GM21390 (cell line): Measurements from ENCODE around the gene TNK1.

Experiments used
- ATAC-seq: cut with Tn5 transposase; IDR thresholded peaks from one replicate; pipeline ENCODE4 v1.9.1; 2021; ENCODE audit not compliant: unreplicated experiment

Gene TNK1

GRCh38 chr17:7389924-7390910 lies 9.3 kb downstream of the TNK1 start:
- ATAC-seq: no peak

GRCh38 chr17:7391307-7391706 lies 10.4 kb downstream of the TNK1 start:
- no peak for ATAC-seq

- no peak for ATAC-seq
Observed at GRCh38 chr17:7392696-7393612, 12.1 kb downstream of the TNK1 start.

- ATAC-seq: peak; percentile 32
Observed at GRCh38 chr17:7393613-7394451, 12.9 kb downstream of the TNK1 start.

GRCh38 chr17:7394452-7395191 lies 13.7 kb downstream of the TNK1 start, which contains the start of gene PLSCR3:
Gene PLSCR3, minus strand, starts transcription at chr17:7394525. Its CDS starts 415 bp downstream, at chr17:7394110.
- peak; percentile 83 for ATAC-seq

- no peak for ATAC-seq
Observed at GRCh38 chr17:7396147-7396546, 15.3 kb downstream of the TNK1 start.

GRCh38 chr17:7398612-7399011 lies 17.7 kb downstream of the TNK1 start:
- ATAC-seq: no peak

- no peak for ATAC-seq
Observed at GRCh38 chr17:7403043-7403726, 22.3 kb downstream of the TNK1 start.

- ATAC-seq: no peak
Observed at GRCh38 chr17:7403727-7403976, 22.8 kb downstream of the TNK1 start.

- peak; percentile 92 for ATAC-seq
Observed at GRCh38 chr17:7403977-7404736, 23.3 kb downstream of the TNK1 start, which contains the start of gene TMEM256. Gene TMEM256, minus strand, starts transcription at chr17:7404097. Its CDS starts 13 bp downstream, at chr17:7404084.

- ATAC-seq: no peak
Observed at GRCh38 chr17:7404737-7405349, 24.0 kb downstream of the TNK1 start.

- no peak for ATAC-seq
Observed at GRCh38 chr17:7405350-7406234, 24.7 kb downstream of the TNK1 start.

GRCh38 chr17:7406235-7406825 lies 25.4 kb downstream of the TNK1 start:
- ATAC-seq: no peak

- no peak for ATAC-seq
Observed at GRCh38 chr17:7407082-7407481, 26.2 kb downstream of the TNK1 start.

- no peak for ATAC-seq
Observed at GRCh38 chr17:7407485-7408251, 26.8 kb downstream of the TNK1 start, which contains the start of gene NLGN2. Gene NLGN2, plus strand, starts transcription at chr17:7407845. Its CDS starts 411 bp downstream, at chr17:7408256.

- no peak for ATAC-seq
Observed at GRCh38 chr17:7408252-7408727, 27.4 kb downstream of the TNK1 start.
